Measurements from ENCODE around the gene DBH.

DBH gene

DNA sequence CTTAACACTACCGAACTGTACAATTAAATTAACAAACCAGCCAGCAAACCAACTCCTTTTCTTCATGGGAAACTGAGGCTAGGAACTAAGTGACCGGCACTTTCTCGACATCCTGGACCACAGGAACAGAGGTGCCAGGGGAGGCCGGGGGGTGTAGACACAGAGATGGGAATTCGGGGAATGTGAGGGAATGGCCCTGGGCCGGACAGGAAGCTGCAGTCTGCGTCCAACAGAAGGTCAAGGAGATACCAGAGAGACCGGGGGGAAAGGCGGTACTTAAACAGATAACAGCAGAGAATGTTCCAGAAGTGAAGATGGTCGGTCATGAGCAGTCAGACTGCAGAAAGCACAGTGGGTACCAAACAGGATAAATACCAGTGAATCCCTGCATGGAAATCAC, 40.3 kb downstream of the DBH start:
- no peak overlapping the region for H3K4me3 ChIP-seq (replicated peaks; ENCODE audit: low read depth, low read length)
- TF ChIP-seq, protein P1, sequence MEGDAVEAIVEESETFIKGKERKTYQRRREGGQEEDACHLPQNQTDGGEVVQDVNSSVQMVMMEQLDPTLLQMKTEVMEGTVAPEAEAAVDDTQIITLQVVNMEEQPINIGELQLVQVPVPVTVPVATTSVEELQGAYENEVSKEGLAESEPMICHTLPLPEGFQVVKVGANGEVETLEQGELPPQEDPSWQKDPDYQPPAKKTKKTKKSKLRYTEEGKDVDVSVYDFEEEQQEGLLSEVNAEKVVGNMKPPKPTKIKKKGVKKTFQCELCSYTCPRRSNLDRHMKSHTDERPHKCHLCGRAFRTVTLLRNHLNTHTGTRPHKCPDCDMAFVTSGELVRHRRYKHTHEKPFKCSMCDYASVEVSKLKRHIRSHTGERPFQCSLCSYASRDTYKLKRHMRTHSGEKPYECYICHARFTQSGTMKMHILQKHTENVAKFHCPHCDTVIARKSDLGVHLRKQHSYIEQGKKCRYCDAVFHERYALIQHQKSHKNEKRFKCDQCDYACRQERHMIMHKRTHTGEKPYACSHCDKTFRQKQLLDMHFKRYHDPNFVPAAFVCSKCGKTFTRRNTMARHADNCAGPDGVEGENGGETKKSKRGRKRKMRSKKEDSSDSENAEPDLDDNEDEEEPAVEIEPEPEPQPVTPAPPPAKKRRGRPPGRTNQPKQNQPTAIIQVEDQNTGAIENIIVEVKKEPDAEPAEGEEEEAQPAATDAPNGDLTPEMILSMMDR (IDR thresholded peaks at IDR 0.05; ENCODE audit: low read length, missing control alignments), result no peak
- DNase-seq (ENCODE audit: low read depth), result peak; percentile 30

DNA sequence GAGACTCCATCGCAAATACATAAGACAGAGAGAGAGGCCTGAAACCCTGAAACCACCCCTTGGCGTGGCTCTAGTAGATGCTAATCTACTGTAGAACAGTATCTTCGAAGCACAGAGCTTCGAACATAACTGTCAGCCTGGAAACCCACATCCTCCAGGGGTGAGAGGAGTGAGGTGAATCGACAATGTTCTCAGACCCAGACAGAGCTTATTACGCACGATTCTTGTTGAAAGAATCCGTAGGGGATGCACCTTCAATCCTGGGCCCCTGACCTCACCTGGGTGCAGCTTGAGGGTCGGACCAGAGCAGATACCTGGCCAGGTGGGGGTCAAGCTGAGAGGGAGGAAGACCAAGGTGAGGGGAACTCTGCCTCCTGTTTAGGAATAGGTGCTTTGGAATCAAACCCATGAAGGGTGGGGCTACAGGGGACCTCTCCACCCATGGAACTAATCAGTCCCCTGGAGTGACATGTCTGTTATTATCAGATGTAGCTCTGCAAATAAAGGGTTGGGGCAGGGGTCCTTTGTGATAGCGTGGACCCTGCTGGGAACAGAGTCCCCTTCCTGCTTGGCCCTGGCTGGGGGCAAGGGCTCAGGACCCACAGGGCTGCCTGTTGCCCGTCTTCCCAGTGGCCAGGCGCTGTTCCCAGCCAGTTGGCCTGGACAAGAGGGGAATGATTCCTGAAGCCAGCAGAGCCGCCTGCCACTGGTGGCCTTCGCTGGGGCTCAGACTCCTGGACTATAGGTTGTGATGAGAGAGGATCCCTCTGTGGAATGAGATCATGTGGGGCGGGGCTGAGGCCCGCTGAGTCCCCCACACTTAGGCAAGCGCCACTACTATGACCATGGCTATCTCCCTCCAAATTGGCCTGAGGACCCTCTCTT, 41.2 kb downstream of the DBH start:
- DNase-seq (ENCODE audit: low read depth), result no peak
- H3K4me3 ChIP-seq (replicated peaks; ENCODE audit: low read depth, low read length), result no peak overlapping the region
- TF ChIP-seq, protein P1 (IDR thresholded peaks at IDR 0.05; ENCODE audit: low read length, missing control alignments), result no peak

DNA sequence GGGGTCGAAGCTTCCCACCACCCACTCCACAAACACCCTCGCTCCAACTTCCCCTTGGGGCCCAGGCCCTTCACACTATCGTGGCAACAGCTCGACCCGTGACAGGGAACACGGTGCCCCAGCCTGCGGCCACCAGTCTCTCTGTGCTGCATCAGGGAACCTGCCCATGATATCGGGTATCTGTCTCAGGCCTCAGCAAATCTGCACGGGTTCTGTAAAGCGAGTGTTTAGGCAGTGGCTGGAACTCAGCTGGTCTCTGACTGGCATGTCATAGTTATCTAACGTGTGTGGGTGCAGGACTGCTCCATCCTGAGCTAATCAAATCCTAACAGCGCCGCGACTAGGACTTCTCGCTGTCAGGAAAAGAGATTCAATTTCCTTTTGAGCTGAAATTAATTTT, 42.9 kb downstream of the DBH start:
- TF ChIP-seq, protein P1 (IDR thresholded peaks at IDR 0.05; ENCODE audit: low read length, missing control alignments), result no peak
- no peak for DNase-seq (ENCODE audit: low read depth)
- H3K4me3 ChIP-seq (replicated peaks; ENCODE audit: low read depth, low read length), result no peak overlapping the region

DNA sequence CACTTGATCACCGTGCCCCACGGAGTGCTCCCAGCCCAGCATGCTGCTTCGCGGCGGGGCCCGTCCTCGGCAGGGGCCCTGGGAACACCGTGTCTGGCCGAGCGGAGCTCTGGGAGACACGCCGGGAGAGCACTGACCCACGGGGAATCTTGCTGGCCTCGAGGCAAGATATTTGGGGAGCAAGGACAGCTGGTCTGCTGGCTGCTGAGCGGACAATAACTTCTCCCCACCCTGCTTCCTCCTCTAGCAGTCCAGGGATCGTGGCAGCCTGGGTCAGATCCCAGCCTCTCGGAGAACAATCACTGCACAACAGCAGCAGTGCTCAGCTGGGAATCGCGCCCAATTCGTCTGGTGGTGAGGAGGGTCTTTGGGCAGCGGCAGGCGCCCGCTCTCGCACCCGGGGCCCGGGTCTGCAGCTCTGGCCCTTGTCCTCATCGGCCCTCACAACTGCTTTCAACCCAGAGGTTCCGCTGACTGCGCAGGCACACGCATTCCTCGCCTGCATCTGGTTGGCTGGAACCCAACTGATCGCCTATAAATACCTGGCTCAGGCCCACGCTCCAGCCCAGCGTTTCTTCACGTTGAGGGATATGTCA, 43.4 kb downstream of the DBH start:
- no peak overlapping the region for H3K4me3 ChIP-seq (replicated peaks; ENCODE audit: low read depth, low read length)
- DNase-seq (ENCODE audit: low read depth), result no peak
- TF ChIP-seq, protein P1 (IDR thresholded peaks at IDR 0.05; ENCODE audit: low read length, missing control alignments), result no peak

DNA sequence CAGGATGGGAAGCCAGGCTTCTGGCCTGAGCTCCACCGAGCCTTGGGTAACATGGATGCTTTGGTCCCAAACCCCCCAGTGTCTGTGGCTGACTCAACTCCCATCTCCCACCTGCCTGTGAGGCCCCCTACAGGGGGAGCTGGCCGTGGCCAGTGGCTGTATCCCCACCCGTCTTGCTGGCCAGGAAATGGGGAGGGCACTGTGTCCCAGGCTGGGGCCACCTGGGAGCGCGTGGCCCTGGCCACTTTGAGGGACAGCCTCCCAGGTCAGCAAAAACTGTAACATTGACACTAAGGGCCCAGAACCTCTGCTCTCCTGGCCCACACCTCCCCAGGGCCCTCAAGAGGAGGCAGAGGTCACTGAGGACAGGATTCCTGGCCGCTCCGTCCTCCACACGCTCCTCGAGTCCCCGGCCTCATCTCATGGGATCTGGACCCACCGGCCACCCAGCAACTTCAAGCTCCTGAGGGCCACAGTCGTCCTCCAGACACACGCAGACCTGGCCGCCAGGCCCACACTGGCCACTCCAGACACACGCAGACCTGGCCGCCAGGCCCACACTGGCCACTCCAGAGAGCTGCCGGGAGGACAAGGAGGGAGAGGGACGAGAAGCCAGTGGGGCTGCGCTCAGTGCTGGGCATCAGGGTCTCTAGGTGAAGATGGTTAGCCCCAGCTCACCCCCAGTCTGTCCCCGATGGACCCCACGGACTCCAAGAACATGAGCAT, 44.2 kb downstream of the DBH start:
- no peak overlapping the region for H3K4me3 ChIP-seq (replicated peaks; ENCODE audit: low read depth, low read length)
- TF ChIP-seq, protein P1 (IDR thresholded peaks at IDR 0.05; ENCODE audit: low read length, missing control alignments), result no peak
- DNase-seq (ENCODE audit: low read depth), result no peak

DNA sequence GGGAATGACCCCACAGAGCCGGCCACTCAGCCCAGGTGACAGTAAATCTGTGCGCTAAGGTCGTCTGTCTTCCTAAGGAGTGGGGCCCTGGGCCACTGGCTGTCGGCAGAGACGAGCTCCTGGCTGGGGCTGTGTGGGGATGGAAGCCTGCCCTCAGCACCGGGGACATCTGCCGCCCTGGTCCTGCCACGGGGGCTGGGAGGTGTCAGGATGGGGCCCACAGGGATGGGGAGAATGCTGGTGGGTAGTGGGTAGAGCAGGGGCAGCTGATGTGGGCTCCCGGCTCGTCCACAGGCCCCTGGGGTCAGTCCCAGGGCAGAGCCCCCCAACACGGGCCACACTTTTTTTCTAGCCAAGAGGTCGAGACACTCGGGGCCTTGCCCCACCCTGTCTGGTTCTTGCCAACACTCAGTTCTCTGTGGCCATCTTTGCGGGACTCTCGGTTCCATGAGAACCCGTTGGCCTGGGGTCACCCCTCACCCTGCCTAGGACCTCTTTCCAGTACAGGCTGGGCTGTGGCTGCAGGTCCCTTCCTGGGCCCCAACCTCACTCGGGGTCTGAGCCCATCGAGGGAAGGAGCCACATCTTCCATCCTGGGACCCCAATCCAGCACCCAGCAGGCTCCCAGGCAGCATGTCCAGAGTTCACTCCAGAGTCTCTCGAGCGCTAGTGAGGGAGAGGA, 45.0 kb downstream of the DBH start:
- no peak for DNase-seq (ENCODE audit: low read depth)
- H3K4me3 ChIP-seq (replicated peaks; ENCODE audit: low read depth, low read length), result no peak overlapping the region
- TF ChIP-seq, protein P1 (IDR thresholded peaks at IDR 0.05; ENCODE audit: low read length, missing control alignments), result no peak

All from fibroblast of pulmonary artery (primary cell).